ENCODE measurements around the gene CCDC27. TPM values are rescaled to one million over a fixed set of nuclear protein-coding genes. Genes with fewer than 3 reads are reported as not detected.

CCDC27 gene
- total RNA-seq, 1 experiment from 2014 or later, result not detected

DNA sequence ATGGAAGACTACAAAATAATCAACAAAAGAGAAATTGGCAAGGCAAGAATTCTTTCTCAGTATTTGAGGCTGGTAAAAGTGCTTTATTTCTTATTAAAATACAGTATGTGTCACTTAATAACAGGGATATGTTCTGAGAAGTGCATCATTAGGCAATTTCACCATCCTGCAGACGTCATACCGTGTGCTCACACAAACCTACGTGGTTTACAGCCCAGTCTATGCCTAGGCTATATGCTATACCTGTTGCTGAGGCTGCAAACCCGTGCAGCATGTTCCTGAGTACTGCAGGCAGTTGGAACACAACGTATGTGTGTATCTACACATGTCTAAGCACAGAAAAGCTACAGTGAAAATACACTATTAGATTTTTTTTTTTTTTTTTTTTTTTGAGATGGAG lies 2.7 kb upstream of the CCDC27 start:
- CTCF ChIA-PET, result no interaction called here

DNA sequence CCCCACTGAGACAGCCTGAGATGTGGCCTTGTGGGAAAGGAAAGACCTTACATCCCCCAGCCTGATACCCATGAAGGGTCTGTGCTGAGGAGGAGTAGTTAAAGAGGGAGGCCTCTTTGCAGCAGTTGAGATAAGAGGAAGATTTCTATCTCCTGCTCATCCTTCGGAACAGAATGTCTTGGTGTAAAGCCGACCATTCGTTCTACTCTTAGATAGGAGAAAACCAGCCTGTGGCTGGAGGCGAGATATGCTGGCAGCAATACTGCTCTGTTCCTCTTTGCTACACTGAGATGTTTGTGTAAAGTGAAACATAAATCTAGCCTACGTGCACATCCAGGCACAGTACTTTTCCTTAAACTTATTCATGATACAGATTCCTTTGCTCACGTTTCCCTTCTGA lies 1.5 kb upstream of the CCDC27 start:
- H3K9me3 ChIP-seq (ENCODE audit: insufficient read depth, low read depth), result no peaks in the 10 kb centered on the region
- no peak overlapping the region for H3K27ac ChIP-seq
- 0 out of 2 replicates have a peak, but pooled peaks cover 3% of the 10 kb centered on the region for H3K79me2 ChIP-seq (ENCODE audit: low read depth)
- intact Hi-C loops (cut with micrococcal nuclease; ENCODE audit: unreplicated experiment), result no loop called here
- H3K4me3 ChIP-seq, result no peak overlapping the region
- H2AFZ ChIP-seq, result no peak overlapping the region
- no TSS peak for BruUV-seq (replicated peaks)
- peaks cover 69% of the 10 kb centered on the region for H3K27me3 ChIP-seq (ENCODE audit: insufficient read depth, low read depth)
- no peaks in the 10 kb centered on the region for H3K36me3 ChIP-seq (ENCODE audit: low read depth)
- TF ChIP-seq, protein P1, sequence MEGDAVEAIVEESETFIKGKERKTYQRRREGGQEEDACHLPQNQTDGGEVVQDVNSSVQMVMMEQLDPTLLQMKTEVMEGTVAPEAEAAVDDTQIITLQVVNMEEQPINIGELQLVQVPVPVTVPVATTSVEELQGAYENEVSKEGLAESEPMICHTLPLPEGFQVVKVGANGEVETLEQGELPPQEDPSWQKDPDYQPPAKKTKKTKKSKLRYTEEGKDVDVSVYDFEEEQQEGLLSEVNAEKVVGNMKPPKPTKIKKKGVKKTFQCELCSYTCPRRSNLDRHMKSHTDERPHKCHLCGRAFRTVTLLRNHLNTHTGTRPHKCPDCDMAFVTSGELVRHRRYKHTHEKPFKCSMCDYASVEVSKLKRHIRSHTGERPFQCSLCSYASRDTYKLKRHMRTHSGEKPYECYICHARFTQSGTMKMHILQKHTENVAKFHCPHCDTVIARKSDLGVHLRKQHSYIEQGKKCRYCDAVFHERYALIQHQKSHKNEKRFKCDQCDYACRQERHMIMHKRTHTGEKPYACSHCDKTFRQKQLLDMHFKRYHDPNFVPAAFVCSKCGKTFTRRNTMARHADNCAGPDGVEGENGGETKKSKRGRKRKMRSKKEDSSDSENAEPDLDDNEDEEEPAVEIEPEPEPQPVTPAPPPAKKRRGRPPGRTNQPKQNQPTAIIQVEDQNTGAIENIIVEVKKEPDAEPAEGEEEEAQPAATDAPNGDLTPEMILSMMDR (conservative IDR thresholded peaks at IDR 0.05), result no peak
- no peak for TF ChIP-seq EZH2 (IDR thresholded peaks at IDR 0.05; ENCODE audit: low read depth)
- H3K4me1 ChIP-seq (replicated peaks; ENCODE audit: insufficient read depth), result peaks cover 15% of the 10 kb centered on the region
- peaks cover 10% of the 10 kb centered on the region; the same call in 1 of the 2 replicates for H3F3A ChIP-seq (ENCODE audit: insufficient read depth, low read depth)
- DNase-seq, result no peak
- no peaks in the 10 kb centered on the region for H3K9me2 ChIP-seq (ENCODE audit: insufficient read depth)
- H3K4me2 ChIP-seq, result no peak overlapping the region
- ChIA-PET CTCF (no interaction called here), POLR2A (ENCODE audit: unreplicated experiment) (no interaction called here)
- H4K20me1 ChIP-seq (ENCODE audit: insufficient read depth), result no peaks in the 10 kb centered on the region

More for the DNA sequence above, 2.7 kb upstream of the CCDC27 start:
- no peaks in the 10 kb centered on the region for H3K9me2 ChIP-seq (ENCODE audit: insufficient read depth)
- no peaks in the 10 kb centered on the region for H3K36me3 ChIP-seq (ENCODE audit: low read depth)
- no peak overlapping the region for H3K27ac ChIP-seq
- POLR2A ChIA-PET (ENCODE audit: unreplicated experiment), result no interaction called here
- no peak overlapping the region for H3K4me2 ChIP-seq
- H4K20me1 ChIP-seq (ENCODE audit: insufficient read depth), result no peaks in the 10 kb centered on the region
- H3K4me3 ChIP-seq, result no peak overlapping the region
- no peak overlapping the region for H2AFZ ChIP-seq
- no peak for DNase-seq
- 0 out of 2 replicates have a peak, but pooled peaks cover 3% of the 10 kb centered on the region for H3K79me2 ChIP-seq (ENCODE audit: low read depth)
- peaks cover 56% of the 10 kb centered on the region for H3K27me3 ChIP-seq (ENCODE audit: insufficient read depth, low read depth)
- H3K4me1 ChIP-seq (replicated peaks; ENCODE audit: insufficient read depth), result peaks cover 15% of the 10 kb centered on the region
- no TSS peak for BruUV-seq (replicated peaks)
- peaks cover 10% of the 10 kb centered on the region; the same call in 1 of the 2 replicates for H3F3A ChIP-seq (ENCODE audit: insufficient read depth, low read depth)
- H3K9me3 ChIP-seq (ENCODE audit: insufficient read depth, low read depth), result no peaks in the 10 kb centered on the region
- TF ChIP-seq EZH2 (IDR thresholded peaks at IDR 0.05; ENCODE audit: low read depth), result no peak
- TF ChIP-seq, protein P1 (conservative IDR thresholded peaks at IDR 0.05), result no peak
- intact Hi-C loops (cut with micrococcal nuclease; ENCODE audit: unreplicated experiment), result no loop called here

DNA sequence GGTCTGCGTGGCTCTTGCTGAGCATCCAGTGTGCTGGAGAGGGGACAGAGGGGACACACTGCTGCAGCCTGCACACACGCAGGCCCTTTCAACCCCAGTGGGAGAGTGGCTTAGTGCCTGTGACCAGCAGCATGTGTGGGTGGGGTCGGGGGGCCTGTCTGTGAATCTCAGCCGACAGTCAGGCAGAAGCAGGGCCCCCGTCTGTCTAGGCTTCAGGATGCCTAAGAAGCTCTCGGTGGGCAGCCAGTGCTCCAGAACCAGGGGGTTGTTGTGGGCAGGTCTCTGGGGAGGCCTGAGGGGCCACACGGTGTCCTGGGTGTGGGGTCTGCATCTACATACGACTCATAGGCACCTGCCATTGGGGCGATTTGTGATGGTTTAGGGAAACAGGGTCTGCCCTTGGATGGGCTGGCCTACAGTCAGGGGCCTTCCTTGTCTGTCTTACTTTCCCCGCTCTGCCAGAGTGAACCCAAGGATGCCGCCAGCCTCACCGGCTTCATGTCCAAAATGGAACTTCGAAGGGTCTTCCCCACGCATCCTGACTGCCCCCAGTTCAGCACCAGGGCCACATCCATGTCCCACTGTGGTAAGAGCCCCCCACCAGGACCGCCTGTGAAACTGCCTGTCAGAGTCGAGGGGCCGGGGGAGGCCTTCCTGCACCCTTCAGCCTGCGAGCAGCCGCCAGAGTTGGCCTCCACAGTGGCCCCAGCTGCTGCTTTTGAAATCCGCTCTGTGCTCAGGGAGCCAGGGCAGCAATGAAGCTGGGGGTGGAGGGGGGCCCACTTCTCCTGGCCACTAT lies 1.6 kb downstream of the CCDC27 start:
- no peak overlapping the region for H3K4me2 ChIP-seq
- ChIA-PET CTCF (no interaction called here), POLR2A (ENCODE audit: unreplicated experiment) (no interaction called here)
- H3F3A ChIP-seq (ENCODE audit: insufficient read depth, low read depth), result no peaks in the 10 kb centered on the region
- no peaks in the 10 kb centered on the region for H3K4me1 ChIP-seq (replicated peaks; ENCODE audit: insufficient read depth)
- H3K9me3 ChIP-seq (ENCODE audit: insufficient read depth, low read depth), result no peaks in the 10 kb centered on the region
- no TSS peak for BruUV-seq (replicated peaks)
- intact Hi-C loops (cut with micrococcal nuclease; ENCODE audit: unreplicated experiment), result no loop called here
- H3K27ac ChIP-seq, result no peak overlapping the region
- peaks cover 89% of the 10 kb centered on the region for H3K27me3 ChIP-seq (ENCODE audit: insufficient read depth, low read depth)
- no peak for TF ChIP-seq EZH2 (IDR thresholded peaks at IDR 0.05; ENCODE audit: low read depth)
- TF ChIP-seq, protein P1 (conservative IDR thresholded peaks at IDR 0.05), result no peak
- H4K20me1 ChIP-seq (ENCODE audit: insufficient read depth), result no peaks in the 10 kb centered on the region
- H2AFZ ChIP-seq, result no peak overlapping the region
- H3K36me3 ChIP-seq (ENCODE audit: low read depth), result no peaks in the 10 kb centered on the region
- no peak for DNase-seq
- no peaks in the 10 kb centered on the region for H3K79me2 ChIP-seq (ENCODE audit: low read depth)
- no peak overlapping the region for H3K4me3 ChIP-seq
- H3K9me2 ChIP-seq (ENCODE audit: insufficient read depth), result no peaks in the 10 kb centered on the region

Data from PC-9 (cell line).